ENCODE data around the gene CAMK1G. TPM values are rescaled to one million over a fixed set of nuclear protein-coding genes. Genes with fewer than 3 reads are reported as not detected.

CAMK1G gene
- total RNA-seq, 1 experiment from 2014 or later, result not detected

GRCh38 chr1:209603877-209604276 is 20.4 kb downstream of the CAMK1G start:
- RAD21 ChIA-PET (ENCODE audit: low non-redundant PET in 1 of 2, low total read pairs in 2 of 2, uncharacterized antibody in 2 of 2, unreplicated experiment in 2 of 2), result no interaction called here
- no TSS peak for BruUV-seq (replicated peaks)
- H3K79me2 ChIP-seq (ENCODE audit: insufficient read depth, low read length), result no peaks in the 10 kb centered on the region

GRCh38 chr1:209607102-209607794 is 23.7 kb downstream of the CAMK1G start:
- intact Hi-C loops (cut with micrococcal nuclease), result no loop called here
- no peak overlapping the region for H3K4me3 ChIP-seq (replicated peaks in 1 of 2; ENCODE audit: low read depth in 1 of 2, low read length in 2 of 2)
- ChIA-PET RAD21 (ENCODE audit: low non-redundant PET in 1 of 2, low total read pairs in 2 of 2, uncharacterized antibody in 2 of 2, unreplicated experiment in 2 of 2) (no interaction called here), CTCF (no interaction called here), POLR2A (no interaction called here)
- no peaks in the 10 kb centered on the region for H3K79me2 ChIP-seq (ENCODE audit: insufficient read depth, low read length)
- no peak overlapping the region for H3K4me2 ChIP-seq (ENCODE audit: low read length)
- H3K9ac ChIP-seq (ENCODE audit: low read length), result no peak overlapping the region
- H3K9me3 ChIP-seq (ENCODE audit: control insufficient read depth in 1 of 2, insufficient read depth in 1 of 2, low read depth in 1 of 2, low read length in 2 of 2), result no peaks in the 10 kb centered on the region
- peaks cover 0 to 7% of the 10 kb centered on the region in 2 experiments; a peak in 1 of 4 replicates for H3K4me1 ChIP-seq (ENCODE audit: control insufficient read depth in 1 of 2, insufficient read depth in 2 of 2, low read length in 2 of 2)
- TF ChIP-seq FOSL1 (IDR thresholded peaks at IDR 0.05; ENCODE audit: low read depth) (0 out of 2 replicates have a peak, but pooled peaks have one; percentile 3), ZFX (IDR thresholded peaks at IDR 0.05) (no peak)
- no peak overlapping the region for H3K27ac ChIP-seq (ENCODE audit: low read depth, low read length)
- DNase-seq (ENCODE audit: low read depth, low spot score) (no peak), ATAC-seq (no peak)
- H3K36me3 ChIP-seq (ENCODE audit: control insufficient read depth in 1 of 2, insufficient read depth in 2 of 2, low read length in 2 of 2), result no peaks in the 10 kb centered on the region
- no peaks in the 10 kb centered on the region for H3K27me3 ChIP-seq (ENCODE audit: insufficient read depth, low read length)
- H4K20me1 ChIP-seq (ENCODE audit: insufficient read depth), result no peaks in the 10 kb centered on the region
- no peaks in the 10 kb centered on the region for H3K9me2 ChIP-seq (ENCODE audit: insufficient read depth)
- no TSS peak for BruUV-seq (replicated peaks)
- no peak overlapping the region for H2AFZ ChIP-seq (ENCODE audit: low read depth, low read length, poor library complexity, severe bottlenecking)

More at GRCh38 chr1:209603877-209604276, 20.4 kb downstream of the CAMK1G start:
- H3K9me3 ChIP-seq (ENCODE audit: control insufficient read depth in 1 of 2, insufficient read depth in 1 of 2, low read depth in 1 of 2, low read length in 2 of 2), result no peaks in the 10 kb centered on the region
- H3K9me2 ChIP-seq (ENCODE audit: insufficient read depth), result no peaks in the 10 kb centered on the region
- H3K27ac ChIP-seq (ENCODE audit: low read depth, low read length), result no peak overlapping the region
- H3K4me1 ChIP-seq (ENCODE audit: control insufficient read depth in 1 of 2, insufficient read depth in 2 of 2, low read length in 2 of 2), result 0 out of 4 replicates have a peak, but pooled peaks cover 0 to 6% of the 10 kb centered on the region in 2 experiments
- no peak overlapping the region for H3K9ac ChIP-seq (ENCODE audit: low read length)
- no peaks in the 10 kb centered on the region for H3K36me3 ChIP-seq (ENCODE audit: control insufficient read depth in 1 of 2, insufficient read depth in 2 of 2, low read length in 2 of 2)
- no peak overlapping the region for H2AFZ ChIP-seq (ENCODE audit: low read depth, low read length, poor library complexity, severe bottlenecking)
- POLR2A ChIA-PET, result no interaction called here
- H3K27me3 ChIP-seq (ENCODE audit: insufficient read depth, low read length), result no peaks in the 10 kb centered on the region
- no peaks in the 10 kb centered on the region for H4K20me1 ChIP-seq (ENCODE audit: insufficient read depth)
- intact Hi-C loops (cut with micrococcal nuclease), result no loop called here
- TF ChIP-seq ELF1 (IDR thresholded peaks at IDR 0.05; ENCODE audit: borderline replicate concordance, low read depth) (no peak), EZH2 (IDR thresholded peaks at IDR 0.05) (no peak), SP1 (IDR thresholded peaks at IDR 0.05; ENCODE audit: low read depth) (no peak)
- ATAC-seq, result no peak
- CTCF ChIA-PET, result no interaction called here
- no peak for DNase-seq (ENCODE audit: low read depth, low spot score)
- no peak overlapping the region for H3K4me2 ChIP-seq (ENCODE audit: low read length)
- no peak overlapping the region for H3K4me3 ChIP-seq (replicated peaks in 1 of 2; ENCODE audit: low read depth in 1 of 2, low read length in 2 of 2)
